Panc1 (cell line): Measurements from ENCODE around the gene ZBTB34.

Experiments
- POLR2AphosphoS5 ChIP-seq: IDR thresholded peaks from 2 replicates; pipeline ENCODE4 v1.6.1; 2012; ENCODE audit warnings: mild to moderate bottlenecking, low read depth, low read length, moderate library complexity
- REST ChIP-seq, 2 experiments: IDR thresholded peaks; 2 replicates each; pipeline ENCODE4 v1.6.1; 2011 to 2012; ENCODE audit warnings: low read depth in 2 of 2, control low read depth in 1 of 2, low read length in 1 of 2, mild to moderate bottlenecking in 1 of 2, moderate library complexity in 1 of 2; ENCODE audit not compliant: insufficient read depth in 1 of 2
- TF ChIP-seq, protein P1 (sequence below): fragments of 450-650 bp; IDR thresholded peaks from 2 replicates; pipeline ENCODE4 v1.5.1; 2017; ENCODE audit warnings: mild to moderate bottlenecking

GRCh38 chr9:126849591-126850225 is 10.7 kb upstream of the ZBTB34 start:
- TF ChIP-seq, protein P1, sequence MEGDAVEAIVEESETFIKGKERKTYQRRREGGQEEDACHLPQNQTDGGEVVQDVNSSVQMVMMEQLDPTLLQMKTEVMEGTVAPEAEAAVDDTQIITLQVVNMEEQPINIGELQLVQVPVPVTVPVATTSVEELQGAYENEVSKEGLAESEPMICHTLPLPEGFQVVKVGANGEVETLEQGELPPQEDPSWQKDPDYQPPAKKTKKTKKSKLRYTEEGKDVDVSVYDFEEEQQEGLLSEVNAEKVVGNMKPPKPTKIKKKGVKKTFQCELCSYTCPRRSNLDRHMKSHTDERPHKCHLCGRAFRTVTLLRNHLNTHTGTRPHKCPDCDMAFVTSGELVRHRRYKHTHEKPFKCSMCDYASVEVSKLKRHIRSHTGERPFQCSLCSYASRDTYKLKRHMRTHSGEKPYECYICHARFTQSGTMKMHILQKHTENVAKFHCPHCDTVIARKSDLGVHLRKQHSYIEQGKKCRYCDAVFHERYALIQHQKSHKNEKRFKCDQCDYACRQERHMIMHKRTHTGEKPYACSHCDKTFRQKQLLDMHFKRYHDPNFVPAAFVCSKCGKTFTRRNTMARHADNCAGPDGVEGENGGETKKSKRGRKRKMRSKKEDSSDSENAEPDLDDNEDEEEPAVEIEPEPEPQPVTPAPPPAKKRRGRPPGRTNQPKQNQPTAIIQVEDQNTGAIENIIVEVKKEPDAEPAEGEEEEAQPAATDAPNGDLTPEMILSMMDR = no peak
- TF ChIP-seq POLR2AphosphoS5 (no peak), REST (IDR thresholded peaks at IDR 0.05; ENCODE audit: insufficient read depth in 1 of 2, low read depth in 2 of 2, low read length in 1 of 2) (no peak)
